KMS-11 (cell line): ENCODE measurements around the gene ADD2.

Source experiments
- H2AFZ ChIP-seq: fragments of 200-600 bp; sonication (generic); 2 replicates; pipeline ENCODE4 v1.6.1; 2016; ENCODE audit warnings: antibody characterized with exemption, mixed run types, low read depth
- H3K27ac ChIP-seq: fragments of 200-600 bp; sonication (generic); 2 replicates; pipeline ENCODE4 v1.6.1; 2016; ENCODE audit warnings: mild to moderate bottlenecking, mixed run types
- H3K27me3 ChIP-seq: fragments of 200-600 bp; sonication (generic); 2 replicates; pipeline ENCODE4 v1.6.1; 2017; ENCODE audit warnings: mild to moderate bottlenecking, low read depth, mixed run types, moderate library complexity; ENCODE audit not compliant: insufficient read depth
- H3K36me3 ChIP-seq: fragments of 200-600 bp; sonication (generic); 2 replicates; pipeline ENCODE4 v1.6.1; 2017; ENCODE audit warnings: mild to moderate bottlenecking, mixed run types; ENCODE audit not compliant: insufficient read depth
- H3K4me1 ChIP-seq: fragments of 200-600 bp; sonication (generic); 2 replicates; pipeline ENCODE4 v1.6.1; 2016; ENCODE audit warnings: mild to moderate bottlenecking, low read depth, mixed run types; ENCODE audit not compliant: poor library complexity, severe bottlenecking
- H3K4me2 ChIP-seq: fragments of 200-600 bp; sonication (generic); 2 replicates; pipeline ENCODE4 v1.7.0; 2016; ENCODE audit warnings: mild to moderate bottlenecking, mixed run types
- H3K4me3 ChIP-seq: fragments of 200-600 bp; sonication (generic); IDR thresholded peaks from 2 replicates; pipeline ENCODE4 v1.6.1; 2017; ENCODE audit warnings: low read depth, low read length, mixed read lengths; ENCODE audit not compliant: insufficient read depth
- H3K79me2 ChIP-seq: fragments of 200-600 bp; sonication (generic); 2 replicates; pipeline ENCODE4 v1.6.1; 2016; ENCODE audit warnings: low read depth, mixed run types; ENCODE audit not compliant: insufficient read depth
- H3K9ac ChIP-seq: fragments of 200-600 bp; sonication (generic); 2 replicates; pipeline ENCODE4 v1.6.1; 2016; ENCODE audit warnings: mild to moderate bottlenecking, mixed run types
- H4K20me1 ChIP-seq: fragments of 200-600 bp; sonication (generic); 2 replicates; pipeline ENCODE4 v1.6.1; 2016; ENCODE audit warnings: mild to moderate bottlenecking, mixed run types; ENCODE audit not compliant: insufficient read depth
- TF ChIP-seq, protein P1 (sequence below): fragments of 200-600 bp; sonication (generic); conservative IDR thresholded peaks from 2 replicates; pipeline ENCODE4 v1.6.1; 2017; ENCODE audit warnings: low read depth, mild to moderate bottlenecking, antibody characterized with exemption, low read length, moderate library complexity, mixed read lengths

ADD2 gene

DNA sequence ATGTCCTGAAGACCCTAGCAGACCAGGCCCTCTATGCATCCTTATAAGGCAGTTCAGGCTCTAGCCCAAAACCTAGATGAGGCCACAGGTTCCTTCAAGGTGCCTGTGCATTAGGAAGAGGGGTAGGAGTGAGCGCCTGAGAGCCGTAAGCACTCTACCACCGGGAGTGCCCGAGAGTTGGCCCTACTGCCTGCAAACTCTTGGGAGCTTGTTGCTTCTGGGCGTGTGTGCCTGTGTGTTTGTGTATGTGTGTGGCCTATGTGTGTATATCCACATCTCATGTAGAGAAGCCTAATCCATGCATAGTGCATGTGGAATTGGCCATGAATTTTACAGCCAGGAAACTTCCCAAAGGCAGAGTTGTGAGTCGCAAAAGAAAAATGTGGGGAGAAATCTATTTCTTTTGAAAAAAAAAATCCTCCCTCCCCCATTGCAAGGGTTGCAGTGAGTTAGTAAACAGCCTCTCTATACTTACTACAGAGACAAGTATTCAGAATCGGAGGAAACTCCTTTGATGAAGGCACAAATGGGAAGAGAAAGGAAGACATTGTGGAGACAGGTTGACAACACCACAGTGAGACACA is 96.8 kb downstream of the ADD2 start:
- H3K9ac ChIP-seq: no peak overlapping the region
- no peak overlapping the region for H3K27ac ChIP-seq
- H2AFZ ChIP-seq: no peak overlapping the region
- H3K4me3 ChIP-seq: no peak overlapping the region
- TF ChIP-seq, protein P1, sequence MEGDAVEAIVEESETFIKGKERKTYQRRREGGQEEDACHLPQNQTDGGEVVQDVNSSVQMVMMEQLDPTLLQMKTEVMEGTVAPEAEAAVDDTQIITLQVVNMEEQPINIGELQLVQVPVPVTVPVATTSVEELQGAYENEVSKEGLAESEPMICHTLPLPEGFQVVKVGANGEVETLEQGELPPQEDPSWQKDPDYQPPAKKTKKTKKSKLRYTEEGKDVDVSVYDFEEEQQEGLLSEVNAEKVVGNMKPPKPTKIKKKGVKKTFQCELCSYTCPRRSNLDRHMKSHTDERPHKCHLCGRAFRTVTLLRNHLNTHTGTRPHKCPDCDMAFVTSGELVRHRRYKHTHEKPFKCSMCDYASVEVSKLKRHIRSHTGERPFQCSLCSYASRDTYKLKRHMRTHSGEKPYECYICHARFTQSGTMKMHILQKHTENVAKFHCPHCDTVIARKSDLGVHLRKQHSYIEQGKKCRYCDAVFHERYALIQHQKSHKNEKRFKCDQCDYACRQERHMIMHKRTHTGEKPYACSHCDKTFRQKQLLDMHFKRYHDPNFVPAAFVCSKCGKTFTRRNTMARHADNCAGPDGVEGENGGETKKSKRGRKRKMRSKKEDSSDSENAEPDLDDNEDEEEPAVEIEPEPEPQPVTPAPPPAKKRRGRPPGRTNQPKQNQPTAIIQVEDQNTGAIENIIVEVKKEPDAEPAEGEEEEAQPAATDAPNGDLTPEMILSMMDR: no peak
- H3K27me3 ChIP-seq: no peaks in the 10 kb centered on the region
- no peak overlapping the region for H3K4me2 ChIP-seq
- 0 out of 2 replicates have a peak, but pooled peaks cover 3% of the 10 kb centered on the region for H3K36me3 ChIP-seq
- H3K4me1 ChIP-seq: no peaks in the 10 kb centered on the region
- H4K20me1 ChIP-seq: no peaks in the 10 kb centered on the region
- no peaks in the 10 kb centered on the region for H3K79me2 ChIP-seq

DNA sequence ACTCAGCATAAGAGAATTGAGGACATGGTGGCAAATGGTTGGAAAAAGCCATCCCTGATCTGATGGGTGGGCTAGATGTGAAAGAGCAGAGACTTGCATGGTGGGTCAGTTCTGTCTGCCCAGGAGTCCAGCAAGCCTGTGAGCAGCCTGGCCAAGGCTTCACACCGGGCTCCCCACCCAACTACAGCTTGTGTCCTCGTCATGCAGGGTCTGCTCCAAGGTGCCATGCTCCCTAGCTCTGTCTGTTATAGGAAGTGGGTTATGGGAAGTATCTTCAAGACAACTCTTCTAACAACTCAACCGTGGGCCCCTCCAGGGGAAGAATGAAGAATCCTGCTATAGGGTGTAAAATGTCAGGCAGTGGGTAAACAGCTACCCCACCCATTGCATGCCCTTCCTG is 97.4 kb downstream of the ADD2 start:
- TF ChIP-seq, protein P1: no peak
- Histone ChIP-seq H2AFZ (no peak overlapping the region), H3K4me1 (no peaks in the 10 kb centered on the region), H4K20me1 (no peaks in the 10 kb centered on the region), H3K36me3 (no peaks in the 10 kb centered on the region), H3K9ac (no peak overlapping the region), H3K27me3 (no peaks in the 10 kb centered on the region), H3K4me2 (no peak overlapping the region), H3K79me2 (no peaks in the 10 kb centered on the region), H3K27ac (no peak overlapping the region), H3K4me3 (no peak overlapping the region)

DNA sequence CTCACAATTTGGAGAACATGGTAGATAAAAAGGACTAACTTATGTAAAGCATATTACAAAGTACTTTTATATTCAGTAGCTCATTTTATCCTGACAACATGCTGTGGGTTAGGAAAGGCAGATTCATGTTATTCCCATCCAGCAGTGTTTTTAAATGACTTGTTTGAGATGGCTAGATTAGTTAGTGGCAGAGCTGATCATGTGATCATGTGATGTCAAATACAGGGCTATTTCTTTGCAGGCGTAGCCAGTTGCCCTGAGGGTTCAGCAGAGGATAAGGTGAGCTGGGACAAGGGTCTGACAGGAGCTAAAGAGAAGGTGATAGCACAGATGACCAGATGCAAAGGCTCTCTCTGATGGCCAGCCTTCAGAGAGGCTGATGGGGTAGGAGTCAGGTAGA is 97.8 kb downstream of the ADD2 start:
- Histone ChIP-seq H3K4me2 (no peak overlapping the region), H3K36me3 (no peaks in the 10 kb centered on the region), H2AFZ (no peak overlapping the region), H3K9ac (no peak overlapping the region), H3K27me3 (no peaks in the 10 kb centered on the region), H3K4me3 (no peak overlapping the region), H3K4me1 (no peaks in the 10 kb centered on the region), H4K20me1 (no peaks in the 10 kb centered on the region), H3K79me2 (no peaks in the 10 kb centered on the region), H3K27ac (no peak overlapping the region)
- TF ChIP-seq, protein P1: no peak

DNA sequence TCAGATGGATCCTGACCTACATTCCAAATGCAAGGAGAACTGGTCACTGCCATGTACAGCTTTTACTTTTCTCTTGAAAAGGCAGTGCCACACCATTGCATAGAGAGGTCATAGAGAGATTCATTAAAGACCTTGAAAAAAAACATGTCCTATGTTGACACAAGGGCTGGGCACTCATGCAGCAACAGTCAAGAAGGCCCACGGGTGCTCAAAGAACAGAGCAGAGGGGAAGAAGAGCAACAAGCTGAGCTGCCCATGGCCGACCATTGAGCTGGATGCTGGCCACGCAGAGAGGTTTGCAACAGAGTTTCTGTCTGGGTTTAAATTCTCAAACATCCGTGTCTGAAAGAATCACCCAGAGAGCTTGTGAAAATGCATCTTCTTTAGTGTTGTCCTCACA is 99.1 kb downstream of the ADD2 start:
- Histone ChIP-seq H3K9ac (no peak overlapping the region), H2AFZ (no peak overlapping the region), H3K27me3 (no peaks in the 10 kb centered on the region), H4K20me1 (no peaks in the 10 kb centered on the region), H3K79me2 (no peaks in the 10 kb centered on the region), H3K4me1 (no peaks in the 10 kb centered on the region), H3K27ac (no peak overlapping the region), H3K36me3 (no peaks in the 10 kb centered on the region), H3K4me3 (no peak overlapping the region), H3K4me2 (no peak overlapping the region)
- TF ChIP-seq, protein P1: no peak
